Mesodermal cell (in vitro differentiated cells): Measurements from ENCODE around the gene TEX11.
"Not testable (repeated sequence)": the region's sequence is repeated elsewhere in the genome, so short reads cannot be mapped to it uniquely, and the experiment has no call there.

Source experiments
- H3K27ac ChIP-seq: 2 replicates; pipeline ENCODE4 v1.7.0; 2013; ENCODE audit warnings: mild to moderate bottlenecking, low read depth, low read length, moderate library complexity; ENCODE audit not compliant: severe bottlenecking
- H3K36me3 ChIP-seq: 2 replicates; pipeline ENCODE4 v1.7.1; 2013; ENCODE audit warnings: mild to moderate bottlenecking, low read length, moderate library complexity; ENCODE audit not compliant: control insufficient read depth, insufficient read depth
- H3K4me1 ChIP-seq: one replicate; pipeline ENCODE4 v1.7.1; 2013; ENCODE audit warnings: mild to moderate bottlenecking, low read length; ENCODE audit not compliant: insufficient read depth, control insufficient read depth, poor library complexity, severe bottlenecking
- H3K4me3 ChIP-seq: 2 replicates; pipeline ENCODE4 v1.7.0; 2013; ENCODE audit warnings: low read length, control low read depth, mild to moderate bottlenecking; ENCODE audit not compliant: insufficient read depth, poor library complexity, severe bottlenecking; ENCODE audit errors: extremely low read depth
- H3K9me3 ChIP-seq: 2 replicates; pipeline ENCODE4 v1.7.1; 2013; ENCODE audit warnings: mild to moderate bottlenecking, low read length, moderate library complexity; ENCODE audit not compliant: control insufficient read depth
- WGBS, 2 experiments: methylation state at CpG; one replicate each; pipeline ENCODE4 v1.1.5; 2013; ENCODE audit warnings: missing lambda C conversion rate in 2 of 2; ENCODE audit not compliant: insufficient coverage in 2 of 2; 5-methylcytosine and 5-hydroxymethylcytosine counted together

Gene TEX11

DNA sequence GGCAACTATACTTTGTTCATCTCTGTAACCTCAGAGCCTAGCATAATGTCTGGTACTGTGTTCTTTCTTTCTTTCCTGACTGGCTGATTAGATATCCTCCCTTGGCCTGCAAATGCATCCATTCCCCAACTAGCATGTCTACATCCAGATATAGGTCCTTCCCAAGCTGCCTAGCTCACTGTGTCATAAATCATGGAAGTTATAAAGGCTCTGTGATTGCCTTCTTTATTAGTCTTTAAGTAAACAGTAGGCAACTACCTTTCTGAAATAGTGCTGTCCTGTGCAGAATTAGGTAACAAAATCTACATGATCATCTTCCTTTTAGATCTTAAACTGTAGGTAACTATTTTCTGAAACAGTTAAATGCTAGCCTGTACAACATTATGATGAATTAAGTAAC is 239.4 kb downstream of the TEX11 start:
- no peaks in the 10 kb centered on the region for H3K36me3 ChIP-seq
- H3K4me1 ChIP-seq = no peaks in the 10 kb centered on the region
- H3K9me3 ChIP-seq = no peaks in the 10 kb centered on the region
- no peak overlapping the region for H3K27ac ChIP-seq
- H3K4me3 ChIP-seq = no peak overlapping the region

DNA sequence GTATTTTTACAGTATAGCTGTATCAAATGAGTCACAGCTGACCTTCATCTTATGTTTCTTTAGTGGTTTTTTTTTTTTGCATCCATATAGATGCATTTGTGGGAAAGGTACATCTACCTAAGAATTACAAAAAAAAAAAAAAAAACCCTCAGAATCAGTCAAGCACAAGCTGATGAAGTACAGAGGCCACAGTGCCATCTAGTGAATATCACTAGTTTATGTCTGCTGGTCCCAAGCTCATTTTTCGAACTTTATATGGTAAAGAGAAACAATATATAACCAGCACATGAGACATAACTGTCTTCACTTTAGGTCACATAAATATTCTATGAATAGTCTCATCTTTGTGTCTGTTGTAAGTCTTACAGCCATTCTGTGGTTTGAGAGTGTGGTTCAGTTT is 243.8 kb downstream of the TEX11 start:
- WGBS, 2 experiments = no CpG with 5 or more reads among the region's 1 CpG
- no peaks in the 10 kb centered on the region for H3K9me3 ChIP-seq
- no peak overlapping the region for H3K4me3 ChIP-seq
- no peaks in the 10 kb centered on the region for H3K36me3 ChIP-seq
- H3K4me1 ChIP-seq = no peaks in the 10 kb centered on the region
- H3K27ac ChIP-seq = no peak overlapping the region

DNA sequence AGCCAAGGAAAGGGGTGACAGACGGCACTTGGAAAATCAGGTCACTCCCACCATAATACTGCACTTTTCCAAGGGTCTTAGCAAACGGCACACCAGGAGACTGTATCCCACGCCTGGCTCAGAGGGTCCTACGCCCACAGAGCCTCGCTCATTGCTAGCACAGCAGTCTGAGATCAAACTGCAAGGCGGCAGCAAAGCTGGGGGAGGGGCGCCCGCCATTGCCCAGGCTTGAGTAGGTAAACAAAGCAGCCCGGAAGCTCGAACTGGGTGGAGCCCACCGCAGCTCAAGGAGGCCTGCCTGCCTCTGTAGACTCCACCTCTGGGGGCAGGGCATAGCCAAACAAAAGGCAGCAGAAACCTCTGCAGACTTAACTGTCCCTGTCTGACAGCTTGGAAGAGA is 247.4 kb downstream of the TEX11 start:
- H3K4me1 ChIP-seq, H3K36me3 ChIP-seq, H3K9me3 ChIP-seq, H3K27ac ChIP-seq, H3K4me3 ChIP-seq: not testable (repeated sequence)
- WGBS, 2 experiments = no CpG with 5 or more reads among the region's 11 CpGs

DNA sequence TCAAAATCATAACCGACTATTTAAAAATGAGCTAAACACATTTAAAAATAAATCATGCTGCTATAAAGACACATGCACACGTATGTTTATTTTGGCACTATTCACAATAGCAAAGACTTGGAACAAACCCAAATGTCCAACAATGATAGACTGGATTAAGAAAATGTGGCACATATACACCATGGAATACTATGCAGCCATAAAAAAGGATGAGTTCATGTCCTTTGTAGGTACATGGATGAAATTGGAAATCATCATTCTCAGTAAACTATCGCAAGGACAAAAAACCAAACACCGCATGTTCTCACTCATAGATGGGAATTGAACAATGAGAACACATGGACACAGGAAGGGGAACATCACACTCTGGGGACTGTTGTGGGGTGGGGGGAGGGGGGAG is 251.0 kb downstream of the TEX11 start:
- H3K36me3 ChIP-seq, H3K4me1 ChIP-seq, H3K9me3 ChIP-seq, H3K27ac ChIP-seq, H3K4me3 ChIP-seq: not testable (repeated sequence)
- WGBS, 2 experiments = 83% methylated on average over 1 of the region's 4 CpGs; no CpG with 5 or more reads in 1 of the 2 experiments

DNA sequence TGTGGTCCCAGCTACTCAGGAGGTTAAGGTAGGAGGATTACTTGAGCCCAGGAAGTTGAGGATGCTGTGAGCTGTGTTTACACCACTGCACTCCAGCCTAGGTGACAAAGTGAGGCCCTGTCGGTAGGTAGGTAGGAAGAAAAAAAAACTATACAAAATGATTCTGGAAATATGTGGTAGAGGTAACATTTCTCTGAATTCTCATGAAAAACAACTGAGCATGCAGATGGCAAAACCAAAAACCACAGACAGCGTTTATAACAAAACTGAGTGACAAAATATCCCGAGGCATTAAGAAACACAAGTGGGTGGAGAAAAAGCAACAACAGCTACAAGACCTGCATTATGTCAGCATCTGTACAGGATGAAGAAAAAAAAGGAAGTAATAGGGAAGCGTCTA is 252.2 kb downstream of the TEX11 start:
- WGBS, 2 experiments = no CpG with 5 or more reads among the region's 4 CpGs
- Histone ChIP-seq H3K9me3 (no peaks in the 10 kb centered on the region), H3K36me3 (no peaks in the 10 kb centered on the region), H3K4me1 (no peaks in the 10 kb centered on the region), H3K27ac (no peak overlapping the region), H3K4me3 (no peak overlapping the region)

DNA sequence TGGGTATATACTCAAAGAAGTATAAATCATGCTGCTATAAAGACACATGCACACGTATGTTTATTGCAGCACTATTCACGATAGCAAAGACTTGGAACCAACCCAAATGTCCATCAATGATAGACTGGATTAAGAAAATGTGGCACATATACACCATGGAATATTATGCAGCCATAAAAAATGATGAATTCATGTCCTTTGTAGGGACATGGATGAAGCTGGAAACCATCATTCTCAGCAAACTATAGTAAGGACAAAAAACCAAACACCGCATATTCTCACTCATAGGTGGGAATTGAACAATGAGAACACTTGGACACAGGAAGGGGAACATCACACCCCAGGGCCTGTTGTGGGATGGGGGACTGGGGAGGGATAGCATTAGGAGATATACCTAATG is 260.6 kb downstream of the TEX11 start:
- not testable (repeated sequence) for H3K36me3 ChIP-seq, H3K9me3 ChIP-seq, H3K27ac ChIP-seq, H3K4me1 ChIP-seq, H3K4me3 ChIP-seq
- no CpG with 5 or more reads among the region's 3 CpGs for WGBS, 2 experiments

DNA sequence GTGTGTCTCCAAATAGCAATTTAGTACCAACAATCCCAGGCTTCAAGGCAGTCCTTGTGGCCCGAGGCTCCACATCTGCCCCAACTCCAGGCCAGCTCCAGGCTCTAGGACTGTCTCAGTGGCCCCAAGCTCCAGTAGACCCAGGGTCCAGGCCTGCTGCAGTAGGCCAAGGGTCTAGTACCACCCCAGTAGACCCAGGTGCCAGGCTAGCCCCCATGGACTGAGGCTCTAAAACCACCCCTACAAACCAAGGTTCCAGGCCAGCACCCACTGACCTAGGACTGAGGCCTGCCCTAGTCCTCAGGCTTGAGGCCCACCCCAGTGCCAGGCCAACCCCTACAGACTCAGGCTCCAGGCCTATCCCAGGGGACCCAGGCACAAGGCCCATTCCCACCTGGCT is 272.3 kb downstream of the TEX11 start:
- no peak overlapping the region for H3K4me3 ChIP-seq
- 83% methylated on average over 1 of the region's 1 CpG; no CpG with 5 or more reads in 1 of the 2 experiments for WGBS, 2 experiments
- H3K36me3 ChIP-seq = no peaks in the 10 kb centered on the region
- no peaks in the 10 kb centered on the region for H3K9me3 ChIP-seq
- H3K27ac ChIP-seq = no peak overlapping the region
- H3K4me1 ChIP-seq = no peaks in the 10 kb centered on the region

DNA sequence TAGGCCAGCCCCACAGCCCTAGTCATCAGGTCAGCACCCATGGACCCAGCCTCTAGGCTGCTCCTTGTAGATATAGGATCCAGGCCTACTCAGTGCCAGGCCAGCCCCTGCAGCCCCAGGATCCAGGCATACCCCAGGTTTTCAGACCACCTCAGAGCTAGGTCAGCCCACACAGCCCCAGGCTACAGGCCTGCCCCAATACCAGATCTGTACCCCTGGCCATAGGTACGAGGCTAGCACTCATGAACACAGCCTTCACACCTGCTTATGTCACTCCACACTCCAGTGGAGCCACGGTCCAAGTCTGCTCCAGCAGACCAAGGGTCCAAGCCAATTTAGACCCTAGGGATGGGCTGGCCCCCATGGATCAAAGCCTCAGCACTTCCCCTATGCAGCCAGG is 272.8 kb downstream of the TEX11 start:
- Histone ChIP-seq H3K36me3 (no peaks in the 10 kb centered on the region), H3K4me3 (no peak overlapping the region), H3K27ac (no peak overlapping the region), H3K9me3 (no peaks in the 10 kb centered on the region), H3K4me1 (no peaks in the 10 kb centered on the region)
- 100% methylated on average over 1 of the region's 2 CpGs; no CpG with 5 or more reads in 1 of the 2 experiments for WGBS, 2 experiments

DNA sequence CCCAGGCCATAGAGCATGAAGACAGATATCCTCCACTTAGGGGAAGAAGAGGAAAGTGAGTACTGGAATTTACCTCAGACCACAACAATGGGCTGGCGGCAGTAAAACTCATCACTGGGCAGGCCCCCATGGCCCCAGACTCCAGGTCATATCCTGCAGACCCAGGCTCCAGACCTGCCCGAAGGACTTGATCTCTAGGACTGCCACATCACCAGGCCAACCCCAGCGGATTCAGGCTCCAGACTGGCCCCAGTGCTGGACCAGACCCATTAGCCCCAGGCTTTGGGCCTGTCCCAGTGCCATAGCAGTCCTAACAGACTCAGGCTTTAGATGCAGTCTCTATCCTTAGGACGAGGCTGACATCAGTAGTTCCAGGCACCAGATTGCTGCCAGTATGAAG is 273.3 kb downstream of the TEX11 start:
- Histone ChIP-seq H3K36me3 (no peaks in the 10 kb centered on the region), H3K4me1 (no peaks in the 10 kb centered on the region), H3K27ac (no peak overlapping the region), H3K4me3 (no peak overlapping the region), H3K9me3 (no peaks in the 10 kb centered on the region)
- WGBS, 2 experiments = 87 to 100% methylated on average over 1 to 2 of the region's 4 CpGs

DNA sequence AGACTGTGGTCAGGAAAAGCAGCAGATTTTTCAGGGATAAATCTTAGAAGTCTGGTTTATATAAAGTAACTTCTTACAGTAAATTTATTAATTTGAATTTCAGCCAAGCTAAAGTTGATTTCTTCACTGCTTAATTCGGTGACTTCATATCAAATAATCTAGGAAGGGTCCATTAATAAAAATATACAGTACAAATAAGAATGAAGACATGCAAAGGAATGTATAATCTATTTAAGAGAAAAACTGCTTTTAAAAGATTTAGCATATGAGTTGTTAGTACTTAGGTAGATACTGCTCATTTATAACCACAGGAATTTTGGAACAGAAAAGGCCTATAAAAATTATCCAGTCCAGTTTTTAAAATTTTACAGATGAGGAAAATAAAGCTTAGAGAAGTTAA is 286.8 kb downstream of the TEX11 start:
- H3K27ac ChIP-seq = no peak overlapping the region
- H3K4me1 ChIP-seq = no peaks in the 10 kb centered on the region
- H3K9me3 ChIP-seq = no peaks in the 10 kb centered on the region
- H3K36me3 ChIP-seq = no peaks in the 10 kb centered on the region
- no CpG with 5 or more reads among the region's 1 CpG for WGBS, 2 experiments
- H3K4me3 ChIP-seq = no peak overlapping the region

DNA sequence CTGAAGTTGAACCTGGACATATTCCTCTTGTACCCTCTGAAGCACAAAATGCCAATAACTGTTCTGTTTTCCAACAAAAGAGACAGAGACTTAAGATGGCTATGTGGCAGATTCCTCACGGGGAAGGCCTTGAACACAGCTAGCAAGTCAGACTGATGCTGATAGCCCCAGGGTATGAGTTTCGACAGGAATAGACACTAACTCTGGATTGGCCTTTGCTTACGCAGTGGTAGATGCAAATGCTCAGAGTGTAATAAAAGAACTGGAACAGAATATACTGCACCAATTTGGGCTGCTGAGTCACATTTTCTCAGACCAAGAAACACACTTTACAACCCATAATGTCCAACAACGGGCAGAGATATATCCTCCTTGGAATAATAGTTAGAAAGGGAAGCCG is 290.0 kb downstream of the TEX11 start:
- no peak overlapping the region for H3K27ac ChIP-seq
- H3K9me3 ChIP-seq = no peaks in the 10 kb centered on the region
- no peaks in the 10 kb centered on the region for H3K4me1 ChIP-seq
- 86 to 100% methylated on average over 1 to 2 of the region's 5 CpGs for WGBS, 2 experiments
- no peak overlapping the region for H3K4me3 ChIP-seq
- H3K36me3 ChIP-seq = no peaks in the 10 kb centered on the region

DNA sequence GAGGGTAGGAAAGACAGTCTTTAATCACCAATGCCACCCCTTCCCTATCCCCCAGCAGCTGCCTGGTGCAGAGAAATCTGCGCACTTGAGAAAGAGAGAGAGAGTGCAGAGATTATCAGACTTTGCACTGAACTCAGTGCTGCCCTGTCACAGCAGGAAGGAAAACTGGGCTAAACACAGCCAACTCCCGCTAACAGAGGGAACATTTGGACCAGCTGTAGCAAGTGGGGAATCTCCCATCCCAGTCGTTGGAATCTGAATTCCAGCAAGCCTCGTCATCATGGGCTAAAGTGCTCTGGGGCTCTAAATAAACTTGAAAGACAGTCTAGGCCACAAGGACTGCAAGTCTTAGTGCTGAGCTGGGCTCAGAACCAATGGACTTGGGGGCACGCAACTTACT is 295.2 kb downstream of the TEX11 start:
- no peaks in the 10 kb centered on the region for H3K4me1 ChIP-seq
- no peak overlapping the region for H3K4me3 ChIP-seq
- 0 to 87% methylated on average over 1 to 3 of the region's 5 CpGs for WGBS, 2 experiments
- H3K27ac ChIP-seq = no peak overlapping the region
- H3K9me3 ChIP-seq = no peaks in the 10 kb centered on the region
- no peaks in the 10 kb centered on the region for H3K36me3 ChIP-seq
